Lower leg skin (tissue), 4 donors: Measurements from ENCODE around the gene SORBS2. TPM values are rescaled to one million over a fixed set of nuclear protein-coding genes. Genes with fewer than 3 reads are reported as not detected.

Experiments used
- DNase-seq, 2 donors: peaks; one replicate each; pipeline ENCODE4 v3.0.0-alpha.2; 2019; ENCODE audit warnings: low spot score in 2 of 2
- H3K4me3 ChIP-seq: fragments of 200-600 bp; sonication (generic); 2 replicates; pipeline ENCODE4 v1.5.1; 2017; ENCODE audit warnings: mild to moderate bottlenecking, low read depth; ENCODE audit not compliant: poor library complexity, severe bottlenecking
- POLR2A ChIP-seq, 2 donors: fragments of 450-650 bp; IDR thresholded peaks; one replicate each; pipeline ENCODE4 v1.6.1; 2016 to 2017; ENCODE audit warnings: antibody characterized with exemption in 2 of 2, mild to moderate bottlenecking in 1 of 2, moderate library complexity in 1 of 2
- WGBS, 2 donors: methylation state at CpG; one replicate each; pipeline ENCODE4 v1.1.5; 2018; 5-methylcytosine and 5-hydroxymethylcytosine counted together
- intact Hi-C: fragments of 100-400 bp; cut with DNase I; formaldehyde crosslinking; loops from one replicate; pipeline ENCODE4 v1.15.0; 2023; ENCODE audit warnings: low total_unique reads
- total RNA-seq, 4 donors: library from RNA; depleted of rRNA; stranded (reverse); fragments of >200 nt; gene quantifications; one replicate each; pipeline ENCODE4 v1.1.0, GENCODE V29; 2016
- TF ChIP-seq, protein P1 (sequence below), 3 donors: fragments of 450-650 bp; IDR thresholded peaks; one replicate each; pipeline ENCODE4 v1.5.1; 2016; ENCODE audit warnings: antibody characterized with exemption in 3 of 3, mild to moderate bottlenecking in 3 of 3, moderate library complexity in 2 of 3

The SORBS2 gene
- total RNA-seq, 4 donors from 2014 or later = 10.5 to 34.7 (median 20.6) TPM

DNA sequence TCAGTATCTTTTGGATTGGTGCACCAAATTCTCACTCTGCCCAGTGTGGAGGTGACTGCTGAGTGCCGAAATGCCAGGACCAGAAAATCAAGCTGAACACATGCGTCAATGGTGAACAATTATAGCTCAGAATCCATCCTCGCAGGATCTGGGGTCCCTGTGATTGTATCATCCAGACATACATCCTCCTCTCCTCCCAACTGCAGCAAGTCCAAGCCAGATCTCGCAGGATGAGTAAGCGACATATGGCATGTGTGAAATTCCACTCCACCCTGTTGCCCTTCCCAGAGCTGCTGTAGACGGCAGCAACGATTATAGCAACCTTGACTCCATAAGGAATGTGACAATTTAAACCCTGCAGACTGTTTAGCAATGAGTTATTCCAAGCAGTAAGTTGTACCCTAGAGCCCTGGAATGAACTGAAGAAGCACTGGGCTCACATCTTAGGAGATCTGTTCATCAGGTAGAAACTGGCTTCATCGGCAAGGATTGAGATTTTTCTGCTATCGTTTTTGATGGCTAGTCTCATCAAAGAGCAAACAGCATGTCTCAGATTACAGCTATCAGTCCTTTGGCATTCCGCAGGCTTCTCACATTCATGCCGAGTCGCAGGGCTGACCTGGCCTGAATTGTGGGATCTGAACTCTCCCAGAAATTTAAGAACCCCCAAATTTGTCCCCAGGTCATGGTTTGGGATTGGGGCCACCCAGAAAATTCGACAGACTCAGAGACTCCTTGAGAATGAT lies 35.5 kb upstream of the SORBS2 start:
- TF ChIP-seq POLR2A (IDR thresholded peaks at IDR 0.05) = no peak
- TF ChIP-seq, protein P1, sequence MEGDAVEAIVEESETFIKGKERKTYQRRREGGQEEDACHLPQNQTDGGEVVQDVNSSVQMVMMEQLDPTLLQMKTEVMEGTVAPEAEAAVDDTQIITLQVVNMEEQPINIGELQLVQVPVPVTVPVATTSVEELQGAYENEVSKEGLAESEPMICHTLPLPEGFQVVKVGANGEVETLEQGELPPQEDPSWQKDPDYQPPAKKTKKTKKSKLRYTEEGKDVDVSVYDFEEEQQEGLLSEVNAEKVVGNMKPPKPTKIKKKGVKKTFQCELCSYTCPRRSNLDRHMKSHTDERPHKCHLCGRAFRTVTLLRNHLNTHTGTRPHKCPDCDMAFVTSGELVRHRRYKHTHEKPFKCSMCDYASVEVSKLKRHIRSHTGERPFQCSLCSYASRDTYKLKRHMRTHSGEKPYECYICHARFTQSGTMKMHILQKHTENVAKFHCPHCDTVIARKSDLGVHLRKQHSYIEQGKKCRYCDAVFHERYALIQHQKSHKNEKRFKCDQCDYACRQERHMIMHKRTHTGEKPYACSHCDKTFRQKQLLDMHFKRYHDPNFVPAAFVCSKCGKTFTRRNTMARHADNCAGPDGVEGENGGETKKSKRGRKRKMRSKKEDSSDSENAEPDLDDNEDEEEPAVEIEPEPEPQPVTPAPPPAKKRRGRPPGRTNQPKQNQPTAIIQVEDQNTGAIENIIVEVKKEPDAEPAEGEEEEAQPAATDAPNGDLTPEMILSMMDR (IDR thresholded peaks at IDR 0.05) = no peak
- 43 to 45% methylated on average over 13 of the region's 13 CpGs for WGBS, 2 donors
- no peak for DNase-seq
- intact Hi-C loops = no loop called here
- H3K4me3 ChIP-seq = no peak overlapping the region

DNA sequence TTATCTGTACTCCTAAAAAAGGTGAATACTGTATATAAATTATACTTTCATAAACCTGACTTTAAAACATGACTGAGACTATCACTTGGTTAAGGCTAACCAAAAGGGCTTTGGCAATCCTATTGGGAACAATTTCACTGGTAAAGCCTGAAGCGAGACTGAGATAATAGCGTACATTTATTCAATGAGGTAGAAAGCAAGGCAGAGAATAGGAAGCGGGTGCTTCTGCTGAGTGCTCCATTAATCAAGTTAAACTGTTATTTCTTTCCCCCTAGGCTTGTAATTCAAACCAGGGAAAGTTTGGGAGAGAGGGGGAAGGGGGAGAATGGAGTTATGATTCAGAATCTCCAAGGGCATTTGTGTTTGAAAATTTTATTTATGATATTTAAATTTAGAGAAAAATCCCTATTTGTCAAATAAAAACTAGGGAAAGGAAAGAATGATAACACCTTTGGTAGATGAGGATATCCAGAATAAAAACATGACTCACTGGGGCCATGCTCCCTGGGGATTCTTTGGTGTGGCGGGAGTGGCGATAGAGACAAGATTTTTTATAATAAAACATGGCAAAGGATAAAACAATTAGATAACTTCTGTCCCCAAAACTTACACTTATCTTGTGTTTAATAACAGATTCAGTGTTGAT lies 34.6 kb upstream of the SORBS2 start:
- no peak for DNase-seq
- no peak for TF ChIP-seq POLR2A (IDR thresholded peaks at IDR 0.05)
- TF ChIP-seq, protein P1 (IDR thresholded peaks at IDR 0.05) = no peak
- intact Hi-C loops = no loop called here
- no peak overlapping the region for H3K4me3 ChIP-seq
- WGBS, 2 donors = 56 to 57% methylated on average over 5 of the region's 5 CpGs

DNA sequence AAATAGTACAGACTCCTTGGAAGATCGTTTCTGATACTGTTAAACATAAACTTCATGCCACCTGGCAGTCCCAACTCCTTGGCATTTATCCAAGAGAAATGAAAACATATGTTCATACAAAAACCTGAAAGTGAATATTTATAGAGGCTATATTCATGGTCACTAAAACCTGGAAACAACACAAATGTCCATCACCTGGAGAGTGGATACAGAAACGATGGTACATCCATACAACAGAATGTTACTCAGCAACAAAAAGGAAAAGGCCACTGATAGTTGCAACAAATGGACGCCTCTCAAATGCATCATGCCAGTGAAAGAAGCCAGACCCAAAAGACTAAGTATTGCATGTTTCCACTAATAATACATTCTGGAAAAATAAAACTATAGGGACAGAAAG lies 34.0 kb upstream of the SORBS2 start:
- H3K4me3 ChIP-seq = no peak overlapping the region
- 81 to 82% methylated on average over 3 of the region's 3 CpGs for WGBS, 2 donors
- intact Hi-C loops = no loop called here
- TF ChIP-seq, protein P1 (IDR thresholded peaks at IDR 0.05) = no peak
- no peak for DNase-seq

DNA sequence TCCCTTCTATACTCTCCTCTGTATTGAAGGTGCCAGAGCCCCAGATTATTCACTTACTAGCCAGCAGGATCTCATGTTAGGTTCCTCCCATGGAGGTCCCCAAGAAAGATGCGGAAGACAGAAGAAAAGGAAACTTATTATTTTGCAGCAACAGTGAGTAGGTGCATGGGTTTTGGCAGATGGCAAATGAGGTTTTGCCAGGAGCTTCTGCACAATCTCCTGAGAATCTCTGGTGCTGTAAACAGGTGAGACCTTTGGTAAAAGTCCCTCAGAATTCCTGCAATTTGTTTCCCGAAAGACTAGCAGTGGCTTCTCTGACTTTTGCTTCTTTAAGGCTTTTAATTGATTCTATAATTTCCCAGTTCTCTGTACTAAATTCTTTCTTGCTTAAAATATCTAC lies 29.5 kb upstream of the SORBS2 start:
- TF ChIP-seq, protein P1 (IDR thresholded peaks at IDR 0.05) = no peak
- no peak for TF ChIP-seq POLR2A (IDR thresholded peaks at IDR 0.05)
- no peak overlapping the region for H3K4me3 ChIP-seq
- no peak for DNase-seq
- 94 to 95% methylated on average over 2 of the region's 2 CpGs for whole genome bisulfite sequencing, 2 donors
- intact Hi-C loops = no loop called here

DNA sequence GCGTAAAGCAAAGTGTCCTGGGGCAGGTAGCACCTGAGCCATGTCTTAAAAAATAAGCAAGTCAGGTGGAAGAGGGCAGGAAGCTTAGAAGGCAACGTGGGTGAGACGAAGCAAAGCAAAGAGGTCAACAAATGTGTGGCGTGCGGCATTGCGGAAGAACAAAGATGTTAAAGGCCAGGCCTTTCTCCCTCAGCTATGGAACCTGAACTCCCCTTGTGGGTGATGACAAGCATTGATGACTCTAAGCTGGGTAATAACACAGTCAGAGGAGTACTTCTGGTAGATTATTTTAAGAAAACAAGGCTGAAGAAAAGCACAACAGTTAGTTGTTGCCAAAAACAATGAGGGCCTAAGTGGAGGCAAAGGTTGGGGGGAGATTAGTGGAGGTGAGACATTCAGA lies 29.0 kb upstream of the SORBS2 start:
- intact Hi-C loops = no loop called here
- WGBS, 2 donors = 95 to 96% methylated on average over 6 of the region's 6 CpGs
- no peak for DNase-seq
- TF ChIP-seq POLR2A (IDR thresholded peaks at IDR 0.05) = no peak
- TF ChIP-seq, protein P1 (IDR thresholded peaks at IDR 0.05) = no peak
- no peak overlapping the region for H3K4me3 ChIP-seq
